ENCODE results near the gene SLC25A1. TPM values are rescaled to one million over a fixed set of nuclear protein-coding genes. Genes with fewer than 3 reads are reported as not detected.
A peak's percentile ranks its signal among the peaks of the same experiment; 100 is the strongest.

SLC25A1 gene
- 22.2 TPM for total RNA-seq
- long read RNA-seq, transcript SLC25A1-201 (9 exons, 1,648 nt): major isoform, 27 of 37 reads
- long read RNA-seq, partial matches to known transcripts: 4 of 37 reads
- long read RNA-seq, other reads (novel, unspliced or antisense): 1 of 37 reads

DNA sequence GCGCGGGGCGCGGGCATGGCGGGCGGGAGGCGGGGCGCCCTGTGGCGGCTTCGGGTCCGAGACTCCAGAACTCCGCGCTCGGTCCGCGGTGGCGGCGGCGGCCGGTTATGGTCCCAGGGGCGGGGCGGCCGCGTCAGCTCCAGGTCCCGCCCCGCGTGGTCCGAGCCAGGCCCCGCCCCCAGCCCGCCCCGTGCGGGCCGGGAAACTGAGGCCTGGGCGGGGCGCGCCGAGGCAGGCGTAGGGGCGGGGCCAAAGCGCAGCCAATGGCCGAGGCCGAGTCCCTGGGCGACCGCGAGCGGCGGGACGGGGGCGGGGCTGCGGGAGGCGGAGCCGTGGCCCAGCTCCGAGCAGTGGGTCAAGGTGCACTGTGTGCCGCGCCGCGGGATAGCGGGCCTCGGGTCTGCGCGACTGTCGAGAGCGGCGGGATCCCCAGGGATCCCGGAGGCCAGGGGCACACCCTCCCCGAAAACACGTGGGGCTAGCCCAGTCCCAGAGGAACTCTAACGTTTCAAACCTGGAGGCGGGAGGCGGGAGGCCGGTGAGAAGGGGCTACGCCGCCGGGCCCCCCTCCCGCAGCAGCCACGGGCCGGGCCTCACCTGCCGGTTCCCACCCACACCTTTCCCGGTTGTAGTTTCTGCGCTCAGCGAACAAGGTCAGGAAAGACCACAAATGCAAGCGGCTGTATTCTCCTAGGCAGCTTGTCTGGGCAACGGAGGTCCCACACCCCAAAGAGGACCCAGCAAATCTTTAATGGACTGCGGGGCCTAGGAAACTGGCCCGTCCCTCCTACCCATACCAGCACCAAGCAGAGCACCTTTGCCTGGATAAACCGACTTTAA is at the start of gene SLC25A1:
Gene SLC25A1 (minus strand): TSS at position 80 of the 840 bp plus-strand sequence. CDS start 63 bp downstream, at position 17.
- DNase-seq (ENCODE audit: low spot score): peak; percentile 95
- intact Hi-C loops (cut with DNase I): loop anchor here (2.0 to 5.0 kb wide), 4 partner anchors 34 to 268 kb away; partner anchors contain the start of genes C22orf39, CLTCL1, DGCR2 and ESS2

DNA sequence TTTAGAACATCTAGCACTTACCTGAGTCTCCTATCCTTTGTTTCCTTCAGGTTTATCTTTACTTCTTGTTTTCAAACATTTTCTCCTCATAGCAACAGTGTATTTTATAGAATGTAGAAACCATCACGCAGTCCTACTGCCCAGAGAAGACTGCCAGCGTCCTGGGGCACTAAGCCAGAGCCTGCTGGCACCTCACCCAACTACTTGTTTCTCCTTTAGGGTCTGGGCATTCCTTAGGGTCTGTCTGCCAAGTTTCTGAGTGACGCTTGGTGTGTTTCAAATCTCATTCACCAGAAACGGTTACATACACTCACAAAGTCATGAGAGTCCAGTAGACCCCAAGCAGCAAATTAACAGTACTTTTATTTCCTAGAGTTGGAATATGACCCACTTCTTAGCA is 49.6 kb upstream of the SLC25A1 start:
- intact Hi-C loops (cut with DNase I): loop anchor here (10.0 kb wide), 1 partner anchor 247 kb away; the partner anchor contains the start of genes CDC45 and UFD1

DNA sequence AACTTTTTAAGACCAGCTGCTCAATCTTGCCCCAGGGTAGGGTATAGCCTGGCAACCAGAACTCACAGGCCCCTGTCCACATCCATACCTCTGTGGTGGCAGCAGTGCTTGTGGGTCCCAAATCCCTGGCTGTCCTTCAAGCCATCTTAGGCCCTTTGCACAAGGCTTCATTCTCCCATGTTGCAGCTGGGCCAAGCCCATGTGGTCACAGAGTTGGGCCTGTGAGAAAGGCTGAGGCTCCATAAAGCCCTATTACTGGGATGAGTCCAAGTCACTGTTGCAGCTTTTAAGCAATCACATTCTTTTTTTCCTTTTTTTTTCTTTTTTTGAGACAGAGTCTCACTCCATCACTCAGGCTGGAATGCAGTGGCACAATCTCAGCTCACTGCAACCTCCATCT is 47.9 kb upstream of the SLC25A1 start:
- no peak for DNase-seq (ENCODE audit: low spot score)
- intact Hi-C loops (cut with DNase I): loop anchor here (10.0 kb wide), 1 partner anchor 248 kb away; the partner anchor contains the start of genes CDC45 and UFD1

More for the DNA sequence above, 49.6 kb upstream of the SLC25A1 start:
- no peak for DNase-seq (ENCODE audit: low spot score)

DNA sequence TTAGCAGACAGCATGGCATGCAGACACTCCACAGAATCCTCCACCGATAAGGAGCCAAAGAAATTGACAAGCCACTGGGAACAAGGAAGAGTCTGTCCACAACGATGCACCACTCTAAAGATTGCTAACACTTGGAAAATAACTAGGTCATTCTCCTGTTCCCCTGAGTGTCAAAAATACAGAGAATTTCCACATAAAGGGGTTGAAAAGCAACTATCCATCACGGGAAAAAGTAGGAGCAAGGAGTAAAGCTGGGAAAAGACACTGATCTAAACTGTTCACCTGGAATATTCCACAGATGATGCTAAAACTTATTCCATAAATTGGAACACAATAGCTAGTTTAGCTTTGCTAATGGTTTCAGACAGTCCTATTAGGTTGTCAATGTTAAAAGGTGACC is 47.0 kb upstream of the SLC25A1 start:
- DNase-seq (ENCODE audit: low spot score): no peak
- intact Hi-C loops (cut with DNase I): loop anchor here (10.0 kb wide), 1 partner anchor 249 kb away; the partner anchor contains the start of genes CDC45 and UFD1

DNA sequence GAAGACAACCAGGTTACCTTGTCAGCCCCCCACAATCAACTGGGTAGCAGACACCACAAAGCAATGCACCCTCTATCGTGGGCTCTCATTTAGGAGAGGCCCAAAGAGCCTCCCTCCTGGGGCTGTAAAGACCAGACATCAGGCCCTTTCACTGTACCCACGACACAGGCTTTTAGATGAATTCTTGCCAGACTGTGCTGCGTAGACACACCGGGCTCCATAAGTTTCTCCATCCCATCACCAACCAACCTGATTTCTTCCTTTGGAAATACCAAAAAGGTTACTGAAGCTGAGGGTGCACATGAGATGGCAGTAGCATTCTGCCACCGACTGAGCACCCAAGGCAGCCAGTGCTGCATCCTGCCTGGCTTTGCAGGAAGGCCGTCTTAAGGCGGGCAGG is 46.4 kb upstream of the SLC25A1 start:
- no peak for DNase-seq (ENCODE audit: low spot score)
- intact Hi-C loops (cut with DNase I): loop anchor here (10.0 kb wide), 1 partner anchor 250 kb away; the partner anchor contains the start of genes CDC45 and UFD1

DNA sequence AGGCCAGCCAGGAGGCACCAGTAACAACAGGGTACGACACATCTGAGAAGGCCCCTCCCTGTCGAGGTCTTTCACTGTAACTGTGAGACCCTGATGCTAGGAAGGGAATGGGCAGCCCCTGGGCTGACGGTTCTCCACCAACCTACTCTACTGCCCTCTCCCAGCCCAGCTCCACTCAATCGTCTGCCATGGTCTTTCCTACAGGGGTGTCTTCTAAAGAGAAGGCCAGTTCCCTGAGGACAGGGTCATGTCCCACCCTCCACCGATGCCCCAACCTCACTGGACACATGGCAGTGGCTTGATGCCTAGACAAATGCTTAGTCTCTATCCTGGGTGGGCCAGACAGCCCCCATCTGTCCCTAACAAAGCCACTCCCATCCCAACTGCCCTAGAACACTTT is 46.0 kb upstream of the SLC25A1 start:
- DNase-seq (ENCODE audit: low spot score): no peak
- intact Hi-C loops (cut with DNase I): loop anchor here (10.0 kb wide), 1 partner anchor 250 kb away; the partner anchor contains the start of genes CDC45 and UFD1

DNA sequence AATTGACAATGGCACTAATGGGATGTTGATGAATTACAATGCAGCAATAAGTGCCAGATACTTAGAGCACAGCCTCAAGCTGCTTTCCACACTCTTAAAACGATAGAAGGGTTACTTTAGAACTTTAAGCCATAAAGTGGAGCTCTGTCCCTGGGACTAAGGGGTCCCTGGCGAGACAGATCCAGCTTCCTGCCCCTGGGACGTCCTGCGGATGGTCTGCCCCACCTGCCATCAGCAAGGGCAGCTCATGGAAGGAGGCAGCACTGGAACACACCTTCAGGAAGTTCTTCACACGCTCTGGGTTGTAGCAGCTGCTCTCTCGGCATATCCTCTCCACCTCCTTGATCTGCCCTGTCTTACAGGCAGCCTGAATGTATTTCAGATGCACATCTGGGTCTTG is 45.1 kb upstream of the SLC25A1 start:
- intact Hi-C loops (cut with DNase I): loop anchor here (10.0 kb wide), 1 partner anchor 251 kb away; the partner anchor contains the start of genes CDC45 and UFD1
- DNase-seq (ENCODE audit: low spot score): no peak

DNA sequence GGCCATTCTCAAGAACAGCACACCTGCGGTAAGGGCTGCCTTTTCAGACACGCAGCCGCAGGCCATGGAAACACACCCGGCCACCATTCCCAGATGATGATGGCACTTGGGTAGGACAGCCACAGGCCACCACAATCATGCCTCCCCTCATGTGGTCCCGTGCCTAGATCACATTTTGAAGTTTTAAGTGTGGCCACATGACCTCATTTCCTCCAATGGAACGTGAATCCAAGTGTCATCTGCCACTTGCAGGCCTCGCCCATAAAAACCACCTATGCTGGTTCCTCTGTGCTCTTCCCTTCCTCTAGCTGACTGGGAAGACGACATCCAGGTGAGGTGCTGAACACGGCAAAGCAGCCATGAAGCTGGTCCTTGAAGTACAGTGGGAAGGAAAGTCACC is 44.6 kb upstream of the SLC25A1 start:
- intact Hi-C loops (cut with DNase I): loop anchor here (10.0 kb wide), 1 partner anchor 252 kb away; the partner anchor contains the start of genes CDC45 and UFD1
- DNase-seq (ENCODE audit: low spot score): no peak

DNA sequence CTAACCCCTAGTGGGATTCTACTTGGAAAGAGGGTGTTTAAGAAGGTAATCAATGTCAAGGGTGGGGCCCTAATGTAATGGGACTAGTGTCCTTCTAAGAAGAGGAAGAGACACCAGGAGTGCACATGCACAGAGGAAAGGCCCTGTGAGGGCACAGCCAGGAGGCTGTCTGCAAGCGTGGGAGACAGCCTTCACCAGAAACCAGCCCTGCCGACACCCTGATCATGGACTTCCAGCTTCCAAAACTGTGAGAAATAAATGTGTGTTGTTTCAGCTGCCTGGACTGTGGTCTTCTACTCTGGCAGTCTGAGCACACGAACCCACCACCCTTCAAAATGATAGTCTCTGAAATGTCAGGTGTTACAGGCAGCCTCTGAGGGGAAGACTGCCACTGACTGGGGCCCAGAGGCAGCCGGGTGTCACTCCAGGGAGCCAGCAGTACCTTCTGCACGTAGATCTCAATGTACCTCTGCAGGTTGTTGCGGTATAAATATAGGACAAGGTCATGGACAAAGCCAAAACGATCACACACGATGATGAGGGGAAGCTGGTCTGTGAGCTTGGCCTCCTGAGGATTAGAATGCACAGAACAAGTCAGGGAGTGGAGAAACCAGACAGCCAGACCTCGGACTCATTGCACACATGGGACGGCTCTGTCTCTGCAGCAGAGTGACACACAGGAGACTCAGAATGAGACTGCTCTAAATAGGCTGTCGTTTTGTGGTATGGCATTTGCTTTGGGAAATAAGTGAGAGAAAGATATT is 43.9 kb upstream of the SLC25A1 start:
- DNase-seq (ENCODE audit: low spot score): no peak
- intact Hi-C loops (cut with DNase I): loop anchor here (10.0 kb wide), 1 partner anchor 252 kb away; the partner anchor contains the start of genes CDC45 and UFD1

DNA sequence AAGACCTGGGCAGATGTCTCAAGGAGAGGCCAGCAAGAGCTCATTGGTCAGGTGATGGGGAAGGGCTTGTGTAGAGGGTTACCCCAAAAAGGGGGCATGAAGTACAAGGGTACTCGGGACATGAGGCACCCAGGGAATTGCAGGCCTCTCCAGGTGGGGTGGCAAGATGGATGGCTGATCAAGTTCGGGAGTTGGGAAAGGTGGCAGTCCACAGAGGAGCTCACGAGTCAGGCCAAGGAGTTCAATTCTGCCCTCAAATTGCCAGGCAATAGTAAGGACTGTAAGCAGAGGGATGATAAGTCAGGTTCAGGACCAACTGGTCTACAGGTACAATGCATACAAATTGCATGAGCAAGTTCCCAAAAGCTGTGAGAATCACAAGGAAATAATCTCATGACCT is 42.3 kb upstream of the SLC25A1 start:
- DNase-seq (ENCODE audit: low spot score): no peak
- intact Hi-C loops (cut with DNase I): loop anchor here (10.0 kb wide), 1 partner anchor 254 kb away; the partner anchor contains the start of genes CDC45 and UFD1

DNA sequence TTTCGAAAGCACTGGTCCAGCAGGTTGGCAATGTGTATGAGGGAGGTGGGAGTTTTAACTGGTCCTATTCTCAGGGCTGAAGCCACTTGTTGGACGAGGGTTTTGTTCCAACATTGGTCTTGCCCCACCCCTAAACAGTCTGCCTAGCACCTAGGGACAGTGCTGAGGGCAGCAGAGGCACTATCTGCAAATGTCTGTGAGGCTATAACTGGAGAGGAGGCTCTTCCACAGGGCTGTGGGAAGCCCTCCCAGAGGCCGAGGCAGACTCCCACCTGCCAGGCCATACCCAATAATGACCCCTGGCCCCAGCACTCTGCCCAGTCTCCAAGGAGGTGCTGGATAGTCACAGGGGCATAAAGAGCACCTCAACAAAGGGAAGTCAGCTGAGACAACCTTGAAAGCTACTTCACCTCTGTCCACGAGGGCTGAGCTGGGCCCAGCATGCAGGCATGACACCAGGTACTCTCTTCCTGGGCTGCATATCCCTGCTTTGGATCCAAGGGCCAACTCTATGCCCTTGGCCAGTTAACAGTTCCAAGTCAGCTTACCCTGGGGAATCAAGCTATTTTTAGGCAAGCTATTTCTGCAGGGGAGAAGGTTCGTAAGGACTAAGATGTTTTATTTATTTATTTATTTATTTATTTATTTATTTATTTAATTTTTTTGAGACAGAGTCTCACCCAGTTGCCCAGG is 40.2 kb upstream of the SLC25A1 start:
- intact Hi-C loops (cut with DNase I): no loop called here
- no peak for DNase-seq (ENCODE audit: low spot score)

DNA sequence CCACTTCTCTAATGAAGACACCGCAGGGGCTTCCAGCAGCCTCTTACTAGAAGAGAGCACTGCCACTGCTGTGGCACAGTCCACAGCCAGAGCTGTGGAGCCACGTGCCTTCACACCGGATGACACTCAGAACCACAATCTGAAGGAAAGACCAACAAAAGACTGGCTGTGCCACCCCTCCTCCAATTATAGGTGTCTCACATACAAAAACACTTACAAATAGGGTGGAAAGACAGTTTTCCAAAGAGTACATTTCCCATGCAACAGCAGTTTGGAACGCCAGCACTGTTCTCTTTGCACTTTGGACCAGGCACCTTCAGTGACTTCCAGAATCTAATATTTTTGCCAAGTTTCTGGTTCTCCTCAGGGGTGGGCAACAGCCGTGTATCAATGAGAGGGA is 38.0 kb upstream of the SLC25A1 start:
- intact Hi-C loops (cut with DNase I): no loop called here
- no peak for DNase-seq (ENCODE audit: low spot score)

DNA sequence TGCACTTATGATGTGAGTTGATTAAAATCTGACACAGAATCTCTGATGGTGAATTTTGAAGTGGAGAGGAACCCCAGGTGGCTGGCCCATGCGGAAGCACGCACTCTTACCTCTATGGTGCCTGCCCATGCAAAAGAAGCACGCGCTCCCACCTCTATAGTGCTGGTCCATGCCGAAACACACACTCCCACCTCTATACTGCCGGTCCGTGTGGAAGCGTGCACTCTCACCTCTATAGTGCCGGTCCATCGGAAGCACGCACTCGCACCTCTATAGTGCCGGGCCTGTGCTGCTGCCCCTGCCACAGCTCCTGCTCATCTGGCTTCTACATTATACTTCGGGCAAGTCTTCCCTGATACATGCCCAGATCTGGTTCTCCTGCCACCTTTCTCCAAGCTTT is 36.8 kb upstream of the SLC25A1 start:
- intact Hi-C loops (cut with DNase I): no loop called here
- DNase-seq (ENCODE audit: low spot score): no peak

DNA sequence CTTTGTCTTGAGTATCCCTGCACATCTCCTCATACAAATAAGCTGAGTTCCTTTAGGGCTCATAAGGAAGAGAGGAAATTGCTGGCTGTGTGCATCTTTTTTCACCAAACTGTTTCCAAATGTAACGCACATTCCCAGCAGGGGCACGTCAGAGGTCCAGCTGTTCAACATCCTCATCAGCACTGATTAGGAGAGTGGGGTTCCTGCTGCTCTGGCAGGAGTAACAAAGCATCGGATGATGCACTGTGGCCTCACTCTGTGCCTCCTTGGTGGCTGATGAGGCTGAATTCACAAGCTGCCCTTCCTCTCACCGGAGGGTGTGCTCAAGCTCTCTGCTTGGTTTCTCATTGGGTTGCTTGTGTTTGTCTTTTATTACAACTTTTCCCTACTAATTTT is 35.5 kb upstream of the SLC25A1 start:
- intact Hi-C loops (cut with DNase I): no loop called here

DNA sequence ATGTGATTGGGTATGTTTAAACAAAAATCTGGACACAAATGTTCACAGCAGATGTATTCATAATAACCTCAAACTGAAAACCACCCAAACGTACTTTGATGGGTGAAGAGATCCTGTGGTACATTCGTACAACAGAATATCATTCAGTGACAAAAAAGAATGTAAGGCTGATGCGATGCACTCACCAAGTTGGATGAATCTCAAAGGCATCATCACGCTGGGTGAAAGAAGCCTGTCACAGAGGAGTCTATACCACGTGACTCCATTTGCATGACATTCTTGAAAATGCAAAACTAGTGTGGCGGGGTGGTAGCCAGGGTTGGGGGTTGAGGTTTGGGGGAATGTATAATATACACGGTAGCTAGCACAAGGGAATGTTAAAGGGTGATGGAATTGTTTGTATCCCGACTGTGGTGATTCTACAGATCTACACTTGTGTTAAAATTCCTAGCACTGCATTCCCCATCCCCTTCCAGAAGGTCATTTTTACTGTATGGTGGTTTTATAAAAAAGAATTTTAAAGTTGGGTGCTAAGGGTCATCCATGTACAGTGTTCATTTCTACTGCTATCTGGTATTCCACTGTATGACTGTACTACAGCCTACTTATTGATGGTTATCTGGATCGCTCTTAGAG is 35.0 kb upstream of the SLC25A1 start:
- no peak for DNase-seq (ENCODE audit: low spot score)
- intact Hi-C loops (cut with DNase I): no loop called here

More for the DNA sequence above, 35.5 kb upstream of the SLC25A1 start:
- no peak for DNase-seq (ENCODE audit: low spot score)

DNA sequence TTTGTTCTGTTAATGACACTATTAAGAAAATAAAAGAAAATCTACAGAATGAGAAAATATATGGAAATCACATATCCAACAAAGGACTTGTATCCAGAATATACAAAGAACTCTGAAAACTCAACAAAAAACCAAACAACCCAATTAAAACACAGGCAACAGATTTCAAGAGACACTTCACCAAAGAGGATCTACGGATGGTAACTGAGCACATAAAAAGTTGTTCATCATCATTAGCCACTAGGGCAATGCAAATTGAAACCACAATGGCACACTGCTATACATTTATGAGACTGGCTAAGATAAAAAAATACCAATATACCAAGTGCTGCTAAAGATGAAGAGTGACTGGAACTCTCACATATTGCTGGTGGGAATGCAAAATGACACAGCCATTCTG is 34.5 kb upstream of the SLC25A1 start:
- intact Hi-C loops (cut with DNase I): no loop called here
- no peak for DNase-seq (ENCODE audit: low spot score)

DNA sequence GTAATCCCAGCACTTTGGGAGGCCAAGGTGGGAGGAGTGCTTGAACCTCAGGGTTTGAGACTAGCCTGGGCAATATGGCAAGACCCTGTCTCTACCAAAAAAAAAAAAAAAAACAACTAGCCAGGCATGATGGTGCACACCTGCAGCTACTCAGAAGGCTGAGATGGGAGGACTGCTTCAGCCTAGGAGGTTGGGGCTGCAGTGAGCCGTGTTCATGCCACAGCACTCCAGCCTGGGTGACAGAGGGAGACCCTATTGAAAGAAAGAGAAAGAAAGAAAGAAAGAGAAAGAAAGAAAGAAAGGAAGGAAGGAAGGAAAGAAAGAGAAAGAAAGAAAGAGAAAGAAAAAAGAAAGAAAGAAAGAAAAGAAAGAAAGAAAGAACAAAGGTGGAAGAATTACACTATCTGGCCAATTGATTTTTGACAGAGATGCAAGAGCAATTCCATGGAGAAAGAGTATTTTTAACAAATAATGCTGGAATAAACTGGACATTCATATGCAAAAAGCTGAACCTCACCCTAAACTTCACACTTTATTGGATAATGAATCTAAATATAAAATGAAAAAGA is 33.9 kb upstream of the SLC25A1 start:
- DNase-seq (ENCODE audit: low spot score): no peak
- intact Hi-C loops (cut with DNase I): no loop called here

DNA sequence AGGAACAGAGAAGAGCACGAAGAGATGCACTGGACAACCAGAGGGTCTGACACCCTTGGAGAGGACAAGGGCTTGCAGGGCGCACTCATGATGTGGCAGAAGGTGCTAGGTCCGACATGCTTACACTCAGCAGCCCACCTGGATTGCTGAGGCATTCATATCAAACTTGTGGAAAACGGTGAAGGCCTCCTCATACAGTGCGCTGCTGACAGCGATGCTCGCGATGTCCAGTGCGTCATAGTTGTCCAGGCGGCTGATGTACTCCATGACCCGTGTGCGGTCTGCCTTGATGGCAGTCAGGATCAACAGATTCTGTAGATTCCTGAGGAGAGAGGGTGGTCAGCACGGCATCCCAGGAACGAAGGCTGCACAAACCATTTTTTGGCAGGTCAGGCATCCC is 31.7 kb upstream of the SLC25A1 start:
- intact Hi-C loops (cut with DNase I): no loop called here

More for the DNA sequence above, 31.7 kb upstream of the SLC25A1 start:
- DNase-seq (ENCODE audit: low spot score): no peak

All from cardiac septum (tissue), 1 donor.